ENCODE data around the gene ANXA3.

- TF ChIP-seq CTCF (IDR thresholded peaks at IDR 0.05), result no peak
- TF ChIP-seq POLR2A (IDR thresholded peaks at IDR 0.05; ENCODE audit: low read depth), result no peak
- TF ChIP-seq EP300 (IDR thresholded peaks at IDR 0.05), result no peak
- no peak for TF ChIP-seq POLR2AphosphoS5 (IDR thresholded peaks at IDR 0.05)
Measured at GRCh38 chr4:78578674-78579425, 27.3 kb downstream of the ANXA3 start.

Measured in esophagus muscularis mucosa (tissue), 4 donors.